A549 treated with AZD2906 at 1 μM for 4 hours (cell line): Measurements from ENCODE around the gene ZNF778. TPM values are rescaled to one million over a fixed set of nuclear protein-coding genes. Genes with fewer than 3 reads are reported as not detected.

ENCODE experiments used
- total RNA-seq: library from RNA; stranded (reverse); fragments of 200-300 nt; extraction: Qiagen RNA extraction; gene quantifications from 5 replicates; pipeline ENCODE4 v1.2.3, GENCODE V29; 2022

ZNF778 gene
- 9.3 to 12.7 TPM (median 10.4 TPM) in 5 replicates for total RNA-seq

GRCh38 chr16:89217388-89218191 is at the start of gene ZNF778:
ZNF778 (plus strand) TSS chr16:89217703; CDS start chr16:89221128, 3,425 bp downstream.

GRCh38 chr16:89171216-89172170 is 46.0 kb upstream of the ZNF778 start, which contains the start of gene CDH15:
CDH15 (plus strand) TSS chr16:89171748; CDS start chr16:89171832, 84 bp downstream.

GRCh38 chr16:89200124-89200849 is 17.2 kb upstream of the ZNF778 start, which contains the start of gene SLC22A31:
SLC22A31 (minus strand) TSS chr16:89200537; CDS start chr16:89200501, 36 bp downstream.

Other genes with a start within 250 kb of the ZNF778 start
- gene CBFA2T3, start 240.5 kb upstream of the ZNF778 start, total RNA-seq: 0.77 to 1.3 TPM (median 1.1 TPM) in 5 replicates
- gene ACSF3, start 123.9 kb upstream of the ZNF778 start, total RNA-seq: 15.9 to 20.6 TPM (median 19.2 TPM) in 5 replicates
- gene CDH15, start 46.0 kb upstream of the ZNF778 start, total RNA-seq: 0.14 to 0.33 TPM (median 0.22 TPM) in 5 replicates
- gene SLC22A31, start 17.2 kb upstream of the ZNF778 start, total RNA-seq: 1.0 to 1.7 TPM (median 1.6 TPM) in 5 replicates